ENCODE measurements around the gene GALP.
A peak's percentile ranks its signal among the peaks of the same experiment; 100 is the strongest.
"Not testable (repeated sequence)": the region's sequence is repeated elsewhere in the genome, so short reads cannot be mapped to it uniquely, and the experiment has no call there.

Gene GALP

GRCh38 chr19:56175861-56176307, at the start of gene GALP:
Gene GALP, plus strand, starts transcription at chr19:56176008. Its CDS starts 1,101 bp downstream, at chr19:56177109.
- not testable (repeated sequence) for DNase-seq (ENCODE audit: low spot score)

GRCh38 chr19:56126983-56127780, 48.6 kb upstream of the GALP start:
- no peak for DNase-seq (ENCODE audit: low spot score)

GRCh38 chr19:56130006-56130405, 45.8 kb upstream of the GALP start:
- no peak for DNase-seq (ENCODE audit: low spot score)

- DNase-seq (ENCODE audit: low spot score), result no peak
Measured at GRCh38 chr19:56131651-56132050, 44.2 kb upstream of the GALP start.

GRCh38 chr19:56132316-56132822, 43.4 kb upstream of the GALP start:
- DNase-seq (ENCODE audit: low spot score), result no peak

GRCh38 chr19:56133858-56134653, 41.8 kb upstream of the GALP start:
- no peak for DNase-seq (ENCODE audit: low spot score)

GRCh38 chr19:56134654-56134921, 41.2 kb upstream of the GALP start:
- DNase-seq (ENCODE audit: low spot score), result no peak

- DNase-seq (ENCODE audit: low spot score), result no peak
Measured at GRCh38 chr19:56136362-56136761, 39.4 kb upstream of the GALP start.

GRCh38 chr19:56137405-56137804, 38.4 kb upstream of the GALP start:
- DNase-seq (ENCODE audit: low spot score), result no peak

GRCh38 chr19:56138069-56138468, 37.7 kb upstream of the GALP start:
- DNase-seq (ENCODE audit: low spot score), result no peak

GRCh38 chr19:56139847-56140582, 35.8 kb upstream of the GALP start:
- DNase-seq (ENCODE audit: low spot score), result no peak

GRCh38 chr19:56140583-56141416, 35.0 kb upstream of the GALP start, which contains the start of gene ZNF444:
Gene ZNF444, plus strand, starts transcription at chr19:56141287. Its CDS starts 5,625 bp downstream, at chr19:56146912.
- DNase-seq (ENCODE audit: low spot score), result peak; percentile 100

- DNase-seq (ENCODE audit: low spot score), result peak; percentile 35
Measured at GRCh38 chr19:56141417-56141993, 34.3 kb upstream of the GALP start.

- DNase-seq (ENCODE audit: low spot score), result no peak
Measured at GRCh38 chr19:56142087-56142787, 33.6 kb upstream of the GALP start.

- DNase-seq (ENCODE audit: low spot score), result no peak
Measured at GRCh38 chr19:56142897-56143434, 32.8 kb upstream of the GALP start.

GRCh38 chr19:56144376-56144775, 31.4 kb upstream of the GALP start:
- no peak for DNase-seq (ENCODE audit: low spot score)

- DNase-seq (ENCODE audit: low spot score), result no peak
Measured at GRCh38 chr19:56144831-56145230, 31.0 kb upstream of the GALP start.

- DNase-seq (ENCODE audit: low spot score), result no peak
Measured at GRCh38 chr19:56145698-56146097, 30.1 kb upstream of the GALP start.

- no peak for DNase-seq (ENCODE audit: low spot score)
Measured at GRCh38 chr19:56146904-56147303, 28.9 kb upstream of the GALP start.

GRCh38 chr19:56147307-56147706, 28.5 kb upstream of the GALP start:
- no peak for DNase-seq (ENCODE audit: low spot score)
